ENCODE data around the gene KLK15.

KLK15 gene

GRCh38 chr19:50875795-50876422 is 42.5 kb upstream of the KLK15 start:
- TF ChIP-seq CTCF (IDR thresholded peaks at IDR 0.05; ENCODE audit: control insufficient read depth, extremely low read depth, insufficient read depth): no peak
- DNase-seq (ENCODE audit: low read depth): no peak
- peak overlapping the region; percentile 59 for H3K4me3 ChIP-seq (ENCODE audit: low read depth, low read length)

- no peak for TF ChIP-seq CTCF (IDR thresholded peaks at IDR 0.05; ENCODE audit: control insufficient read depth, extremely low read depth, insufficient read depth)
- H3K4me3 ChIP-seq (ENCODE audit: low read depth, low read length): peak overlapping the region; percentile 59
- no peak for DNase-seq (ENCODE audit: low read depth)
Observed at GRCh38 chr19:50874211-50874610, 40.8 kb upstream of the KLK15 start.

GRCh38 chr19:50873056-50873455 is 39.7 kb upstream of the KLK15 start, which contains the start of gene KLK2:
Gene KLK2 (plus strand): TSS chr19:50873439. CDS start chr19:50873474, 35 bp downstream.
- peak within 1 kb of the TSS; percentile 59 for H3K4me3 ChIP-seq (ENCODE audit: low read depth, low read length)
- DNase-seq (ENCODE audit: low read depth): peak; percentile 100
- TF ChIP-seq CTCF (IDR thresholded peaks at IDR 0.05; ENCODE audit: control insufficient read depth, extremely low read depth, insufficient read depth): no peak

GRCh38 chr19:50870417-50871089 is 37.2 kb upstream of the KLK15 start:
- no peak for DNase-seq (ENCODE audit: low read depth)
- H3K4me3 ChIP-seq (ENCODE audit: low read depth, low read length): no peak overlapping the region
- no peak for TF ChIP-seq CTCF (IDR thresholded peaks at IDR 0.05; ENCODE audit: control insufficient read depth, extremely low read depth, insufficient read depth)

GRCh38 chr19:50869479-50869878 is 36.1 kb upstream of the KLK15 start:
- peak; percentile 95 for DNase-seq (ENCODE audit: low read depth)
- TF ChIP-seq CTCF (IDR thresholded peaks at IDR 0.05; ENCODE audit: control insufficient read depth, extremely low read depth, insufficient read depth): no peak
- H3K4me3 ChIP-seq (ENCODE audit: low read depth, low read length): no peak overlapping the region

- no peak for TF ChIP-seq CTCF (IDR thresholded peaks at IDR 0.05; ENCODE audit: control insufficient read depth, extremely low read depth, insufficient read depth)
- no peak for DNase-seq (ENCODE audit: low read depth)
- no peak overlapping the region for H3K4me3 ChIP-seq (ENCODE audit: low read depth, low read length)
Observed at GRCh38 chr19:50861496-50862286, 28.3 kb upstream of the KLK15 start.
